T-helper 9 cell (primary cell): ENCODE measurements around the gene CDH23.
A peak's percentile ranks its signal among the peaks of the same experiment; 100 is the strongest.

ENCODE experiments used
- DNase-seq: peaks from one replicate; pipeline ENCODE4 v3.0.0-alpha.2; 2020

Gene CDH23

GRCh38 chr10:71810048-71810750 lies 413.5 kb downstream of the CDH23 start:
- DNase-seq, result no peak

DNA sequence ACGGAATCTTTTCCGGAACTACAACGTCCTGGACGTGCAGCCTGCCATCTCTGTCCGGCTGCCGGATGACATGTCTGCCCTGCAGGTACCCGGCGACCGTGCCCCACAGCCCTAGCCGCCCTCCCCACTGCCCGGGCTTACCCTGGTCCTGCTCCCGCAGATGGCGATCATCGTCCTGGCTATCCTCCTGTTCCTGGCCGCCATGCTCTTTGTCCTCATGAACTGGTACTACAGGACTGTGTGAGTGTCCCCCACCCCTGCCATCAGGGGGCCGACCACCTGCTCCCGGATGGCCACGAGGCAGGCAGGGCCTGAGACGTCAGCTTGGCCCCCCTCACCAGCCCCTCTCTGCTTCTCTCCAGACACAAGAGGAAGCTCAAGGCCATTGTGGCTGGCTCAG lies 414.6 kb downstream of the CDH23 start:
- DNase-seq, result no peak

DNA sequence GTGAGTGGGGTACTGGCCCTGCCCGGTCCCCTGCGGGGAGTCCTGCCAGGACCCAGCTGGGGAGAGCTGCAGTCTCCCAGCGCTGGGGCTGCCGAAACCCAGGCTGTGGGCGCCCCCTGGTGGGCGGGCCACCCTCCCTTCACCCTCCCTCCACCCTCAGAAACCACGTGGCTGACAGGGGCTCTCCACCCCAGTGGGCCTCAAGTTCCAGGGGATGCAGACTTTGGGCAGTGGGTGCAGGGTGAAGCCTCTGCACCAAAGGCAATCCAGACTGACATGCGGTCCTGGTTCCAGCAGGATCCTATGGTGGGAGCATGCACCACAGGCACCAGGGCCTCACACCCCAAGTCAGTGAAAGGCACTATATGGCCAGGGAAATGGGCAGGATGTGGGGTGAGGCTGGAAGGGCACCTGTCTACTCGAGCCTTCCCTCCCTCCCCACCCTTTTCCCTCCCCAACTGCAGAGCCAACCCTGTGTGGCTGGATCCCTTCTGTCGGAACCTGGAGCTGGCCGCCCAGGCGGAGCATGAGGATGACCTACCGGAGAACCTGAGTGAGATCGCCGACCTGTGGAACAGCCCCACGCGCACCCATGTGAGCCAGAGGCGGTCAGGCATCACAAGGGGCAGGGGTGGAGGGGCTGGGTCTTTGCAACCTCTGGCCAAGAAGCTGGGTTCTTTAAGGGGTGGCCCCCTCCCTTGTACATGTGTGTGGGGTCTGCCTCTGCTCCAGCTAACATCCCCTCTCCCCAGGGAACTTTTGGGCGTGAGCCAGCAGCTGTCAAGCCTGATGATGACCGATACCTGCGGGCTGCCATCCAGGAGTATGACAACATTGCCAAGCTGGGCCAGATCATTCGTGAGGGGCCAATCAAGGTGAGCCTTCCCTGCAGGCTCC lies 415.5 kb downstream of the CDH23 start:
- peak; percentile 80 for DNase-seq

DNA sequence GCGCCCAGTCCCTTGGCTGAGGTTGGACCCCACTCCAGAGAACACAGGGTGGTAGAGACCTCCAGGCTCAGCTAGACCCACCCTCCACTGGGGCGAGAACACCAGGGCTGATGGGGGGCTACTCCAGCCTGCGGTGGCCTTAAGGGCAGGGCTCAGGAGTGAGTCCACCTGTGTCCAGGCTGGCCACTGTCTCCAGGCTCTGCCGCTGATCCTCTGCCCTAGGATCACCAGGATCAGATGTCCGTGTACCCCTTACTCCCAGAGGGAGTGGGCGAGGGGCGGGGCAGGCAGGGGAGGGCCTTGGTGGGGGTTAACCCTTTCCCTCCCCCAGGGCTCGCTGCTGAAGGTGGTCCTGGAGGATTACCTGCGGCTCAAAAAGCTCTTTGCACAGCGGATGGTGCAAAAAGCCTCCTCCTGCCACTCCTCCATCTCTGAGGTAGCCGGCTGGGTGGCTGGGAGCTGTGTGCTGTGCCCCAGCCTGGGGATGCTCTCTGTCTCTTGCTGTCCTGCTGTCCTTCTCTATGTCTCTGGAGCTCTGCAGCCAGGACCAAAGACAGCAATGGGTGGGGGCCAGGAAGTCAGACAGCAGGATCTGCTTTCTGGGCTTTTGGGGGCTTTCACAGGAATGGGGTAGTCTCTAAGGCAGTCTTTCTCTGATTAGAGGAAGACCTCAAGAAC lies 416.3 kb downstream of the CDH23 start:
- DNase-seq, result no peak

GRCh38 chr10:71814922-71815411 lies 418.2 kb downstream of the CDH23 start:
- no peak for DNase-seq

DNA sequence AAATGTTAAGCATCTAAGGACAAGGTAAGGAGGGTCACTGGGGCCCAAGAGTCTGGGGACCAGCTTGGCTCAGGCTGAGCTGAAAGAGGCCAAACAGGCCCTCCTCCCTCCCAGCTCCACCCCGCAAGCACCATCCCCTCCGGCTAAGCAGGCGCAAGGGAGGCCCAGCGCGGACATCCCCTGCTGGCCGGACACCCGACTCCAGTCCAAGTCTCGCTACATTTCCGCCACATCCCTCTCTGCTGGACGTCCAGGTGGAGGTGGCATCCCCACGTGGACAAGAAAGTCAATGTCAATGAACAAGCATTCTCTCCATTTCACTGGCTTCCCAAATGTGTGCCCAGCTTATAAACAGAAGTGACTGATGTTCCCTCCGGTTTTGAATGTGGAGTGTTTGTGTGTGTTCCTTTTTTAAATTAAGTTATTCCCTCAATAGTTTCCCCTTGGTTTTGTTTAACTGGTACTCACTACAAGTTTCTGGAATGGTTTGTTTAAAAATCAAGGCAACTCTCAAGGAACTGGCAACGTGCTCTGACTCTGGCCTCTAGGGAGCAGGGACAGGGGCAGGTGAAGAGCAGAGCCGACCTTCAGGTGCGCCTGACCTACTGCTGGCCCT lies 418.9 kb downstream of the CDH23 start:
- DNase-seq, result no peak

- DNase-seq, result no peak
Observed at GRCh38 chr10:71816421-71816851, 419.7 kb downstream of the CDH23 start.

DNA sequence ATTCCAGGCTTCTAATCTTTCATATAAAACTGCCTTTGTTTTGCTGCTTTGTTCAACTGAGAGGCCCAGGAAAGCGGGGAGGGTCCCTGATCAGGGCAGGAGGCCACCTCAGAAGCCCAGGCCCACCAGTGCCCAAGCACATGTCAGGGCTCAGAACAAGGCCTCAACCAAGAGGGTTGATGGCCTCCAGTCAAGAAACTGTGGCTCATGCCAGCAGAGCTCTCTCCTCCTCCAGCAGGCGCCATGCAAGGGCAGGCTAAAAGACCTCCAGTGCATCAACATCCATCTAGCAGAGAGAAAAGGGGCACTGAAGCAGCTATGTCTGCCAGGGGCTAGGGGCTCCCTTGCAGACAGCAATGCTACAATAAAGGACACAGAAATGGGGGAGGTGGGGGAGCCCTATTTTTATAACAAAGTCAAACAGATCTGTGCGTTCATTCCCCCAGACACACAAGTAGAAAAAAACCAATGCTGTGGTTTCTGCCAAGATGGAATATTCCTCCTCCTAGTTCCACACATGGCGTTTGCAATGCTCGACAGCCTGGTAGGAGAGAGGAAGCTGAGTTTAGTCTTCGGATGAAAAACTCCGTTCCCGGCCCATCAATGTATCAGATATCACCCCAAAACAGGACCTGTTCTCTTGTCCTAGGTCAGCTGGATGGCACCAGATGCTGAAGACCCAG lies 420.4 kb downstream of the CDH23 start:
- no peak for DNase-seq

- DNase-seq, result no peak
Observed at GRCh38 chr10:71817831-71818655, 421.3 kb downstream of the CDH23 start.

DNA sequence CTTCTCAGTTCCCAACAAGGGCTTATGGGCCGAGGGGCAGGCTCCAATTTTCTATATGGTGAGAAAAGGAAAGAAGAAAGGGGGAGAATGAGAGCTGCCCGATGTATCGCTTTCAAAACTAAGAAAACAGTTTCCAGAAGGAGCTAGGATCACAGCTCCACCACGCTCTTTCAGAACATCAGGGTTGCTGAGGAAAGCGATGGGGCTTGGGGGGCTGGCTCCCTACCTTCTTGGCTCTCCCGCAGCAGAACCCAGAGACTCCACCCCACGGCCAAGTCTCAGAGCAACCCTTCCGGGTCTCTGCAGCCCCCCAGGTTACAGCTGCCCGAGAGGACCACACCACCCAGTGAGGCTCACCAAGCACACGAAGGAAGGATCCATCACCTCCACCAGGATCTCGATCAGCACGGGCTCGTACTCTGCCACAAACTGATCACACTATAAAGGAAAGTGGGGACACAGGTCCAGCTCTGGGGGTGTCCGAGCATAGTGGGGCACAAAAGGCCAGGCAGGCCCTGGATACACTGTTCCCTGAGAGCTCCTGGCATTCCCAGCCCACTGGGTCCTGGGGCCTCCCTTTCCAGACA lies 422.0 kb downstream of the CDH23 start:
- DNase-seq, result no peak

- DNase-seq, result no peak
Observed at GRCh38 chr10:71819441-71819861, 422.7 kb downstream of the CDH23 start.

- DNase-seq, result no peak
Observed at GRCh38 chr10:71819985-71820384, 423.3 kb downstream of the CDH23 start.

DNA sequence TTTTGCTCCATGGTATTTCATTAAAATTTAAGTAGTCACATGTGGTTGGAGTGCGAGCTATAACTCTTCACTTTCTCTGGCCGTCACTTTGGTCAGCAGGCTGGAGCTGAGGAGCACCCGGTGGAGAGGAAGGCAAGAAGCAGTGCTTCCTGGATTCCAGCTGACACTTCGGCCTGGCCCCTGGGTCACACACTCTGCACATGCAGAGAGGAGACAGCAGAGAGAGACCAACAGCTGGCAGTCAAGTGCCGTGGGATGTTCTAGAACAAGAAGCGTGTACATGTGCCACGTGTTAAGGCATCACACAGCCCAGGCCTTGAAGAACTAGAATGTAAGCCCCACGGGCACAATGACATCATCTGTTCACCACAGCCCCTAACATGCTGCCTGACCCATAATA lies 424.2 kb downstream of the CDH23 start:
- DNase-seq, result no peak

GRCh38 chr10:71821909-71822763 lies 425.4 kb downstream of the CDH23 start:
- no peak for DNase-seq

GRCh38 chr10:71823356-71823755 lies 426.6 kb downstream of the CDH23 start:
- DNase-seq, result no peak

DNA sequence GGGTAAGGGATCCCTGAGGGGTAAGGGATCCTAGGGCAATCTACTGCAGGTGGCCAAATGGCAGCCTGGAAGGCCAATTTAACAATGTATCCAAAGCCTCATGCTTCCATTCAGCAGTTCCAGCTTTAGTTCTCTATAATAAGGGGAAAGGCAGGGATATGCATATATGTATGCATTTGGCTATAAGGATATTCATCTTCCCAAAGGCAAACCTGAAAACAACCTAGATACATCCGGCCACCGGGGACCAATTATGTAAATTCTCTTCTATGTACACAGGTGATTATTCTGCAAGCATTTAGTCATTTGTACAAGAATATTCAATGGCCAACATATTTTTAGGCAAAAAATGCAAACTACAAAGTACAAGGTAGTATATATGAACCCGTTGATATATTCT lies 427.6 kb downstream of the CDH23 start:
- DNase-seq, result no peak

DNA sequence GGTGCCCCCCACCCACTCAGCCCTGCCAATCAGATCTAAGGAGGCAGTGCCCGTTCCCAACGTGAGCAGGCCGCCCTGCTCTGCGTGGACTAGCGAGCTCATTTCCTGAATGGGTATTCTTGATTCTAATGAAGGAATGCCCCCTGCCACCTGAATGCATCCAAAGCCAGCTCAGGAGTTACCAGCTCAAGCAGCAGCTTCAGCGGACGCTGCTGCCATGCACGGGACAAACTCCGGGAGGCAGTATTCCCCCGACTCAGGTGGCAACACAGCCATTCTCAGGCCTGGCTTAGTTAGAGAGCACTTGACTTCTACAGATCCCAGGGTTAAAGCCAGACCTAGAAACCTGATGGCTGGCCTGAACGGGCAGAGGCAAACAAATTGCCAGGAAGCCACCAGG lies 428.5 kb downstream of the CDH23 start:
- no peak for DNase-seq

DNA sequence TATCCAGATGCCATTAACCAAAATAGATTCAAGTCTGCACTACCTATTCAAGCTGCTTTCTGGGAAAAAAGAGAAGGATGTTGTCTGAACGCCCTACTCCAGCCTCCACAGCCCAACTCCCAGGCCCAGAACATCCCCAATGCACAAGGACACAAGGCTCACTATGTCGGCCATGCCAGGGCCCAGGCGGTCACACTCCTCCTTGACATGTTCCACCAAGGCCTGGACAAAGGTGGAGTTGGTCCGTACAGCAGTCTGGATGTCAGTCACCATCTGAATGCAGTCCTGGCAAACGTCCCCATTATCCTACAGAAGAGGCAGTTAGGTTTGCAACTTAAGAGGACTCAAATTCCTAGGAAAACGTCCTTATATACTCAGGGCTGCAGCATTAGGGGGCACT lies 431.1 kb downstream of the CDH23 start:
- no peak for DNase-seq

GRCh38 chr10:71828702-71829101 lies 432.0 kb downstream of the CDH23 start:
- no peak for DNase-seq

- DNase-seq, result no peak
Observed at GRCh38 chr10:71829171-71829570, 432.5 kb downstream of the CDH23 start.
